NCI-H2196 (cell line): ENCODE data around the gene ADAMTS6.
"Not testable (repeated sequence)": the region's sequence is repeated elsewhere in the genome, so short reads cannot be mapped to it uniquely, and the experiment has no call there.

ENCODE experiments used
- DNase-seq: peaks from one replicate; lab custom pipeline; 2025; ENCODE audit not compliant: unreplicated experiment; lab: John Stamatoyannopoulos, UW

The ADAMTS6 gene

GRCh38 chr5:65198456-65199120 lies 283.1 kb downstream of the ADAMTS6 start:
- no peak for DNase-seq

- DNase-seq: no peak
Measured at GRCh38 chr5:65197531-65198455, 283.9 kb downstream of the ADAMTS6 start.

GRCh38 chr5:65194871-65195270 lies 286.8 kb downstream of the ADAMTS6 start:
- no peak for DNase-seq

- no peak for DNase-seq
Measured at GRCh38 chr5:65192331-65192730, 289.4 kb downstream of the ADAMTS6 start.

- DNase-seq: no peak
Measured at GRCh38 chr5:65191554-65192135, 290.1 kb downstream of the ADAMTS6 start.

GRCh38 chr5:65190328-65191053 lies 291.2 kb downstream of the ADAMTS6 start:
- no peak for DNase-seq

GRCh38 chr5:65186646-65187227 lies 295.0 kb downstream of the ADAMTS6 start:
- no peak for DNase-seq

GRCh38 chr5:65185468-65185867 lies 296.3 kb downstream of the ADAMTS6 start:
- no peak for DNase-seq

GRCh38 chr5:65184780-65185179 lies 296.9 kb downstream of the ADAMTS6 start:
- no peak for DNase-seq

GRCh38 chr5:65174231-65174630 lies 307.5 kb downstream of the ADAMTS6 start:
- not testable (repeated sequence) for DNase-seq

GRCh38 chr5:65173130-65173525 lies 308.6 kb downstream of the ADAMTS6 start:
- DNase-seq: no peak

- DNase-seq: no peak
Measured at GRCh38 chr5:65172486-65173129, 309.1 kb downstream of the ADAMTS6 start.

GRCh38 chr5:65171645-65172044 lies 310.1 kb downstream of the ADAMTS6 start:
- DNase-seq: no peak

GRCh38 chr5:65163698-65164097 lies 318.0 kb downstream of the ADAMTS6 start:
- DNase-seq: no peak

- no peak for DNase-seq
Measured at GRCh38 chr5:65161655-65162054, 320.1 kb downstream of the ADAMTS6 start.

- no peak for DNase-seq
Measured at GRCh38 chr5:65157906-65158603, 323.7 kb downstream of the ADAMTS6 start.

GRCh38 chr5:65156933-65157332 lies 324.8 kb downstream of the ADAMTS6 start:
- no peak for DNase-seq

GRCh38 chr5:65152131-65152530 lies 329.6 kb downstream of the ADAMTS6 start:
- DNase-seq: no peak

- no peak for DNase-seq
Measured at GRCh38 chr5:65151614-65152013, 330.1 kb downstream of the ADAMTS6 start.
